Measurements from ENCODE around the gene TRIM40. TPM values are rescaled to one million over a fixed set of nuclear protein-coding genes. Genes with fewer than 3 reads are reported as not detected.

TRIM40 gene, protein sequence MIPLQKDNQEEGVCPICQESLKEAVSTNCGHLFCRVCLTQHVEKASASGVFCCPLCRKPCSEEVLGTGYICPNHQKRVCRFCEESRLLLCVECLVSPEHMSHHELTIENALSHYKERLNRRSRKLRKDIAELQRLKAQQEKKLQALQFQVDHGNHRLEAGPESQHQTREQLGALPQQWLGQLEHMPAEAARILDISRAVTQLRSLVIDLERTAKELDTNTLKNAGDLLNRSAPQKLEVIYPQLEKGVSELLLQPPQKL
- not detected for total RNA-seq
- long read RNA-seq, result 0 reads

DNA sequence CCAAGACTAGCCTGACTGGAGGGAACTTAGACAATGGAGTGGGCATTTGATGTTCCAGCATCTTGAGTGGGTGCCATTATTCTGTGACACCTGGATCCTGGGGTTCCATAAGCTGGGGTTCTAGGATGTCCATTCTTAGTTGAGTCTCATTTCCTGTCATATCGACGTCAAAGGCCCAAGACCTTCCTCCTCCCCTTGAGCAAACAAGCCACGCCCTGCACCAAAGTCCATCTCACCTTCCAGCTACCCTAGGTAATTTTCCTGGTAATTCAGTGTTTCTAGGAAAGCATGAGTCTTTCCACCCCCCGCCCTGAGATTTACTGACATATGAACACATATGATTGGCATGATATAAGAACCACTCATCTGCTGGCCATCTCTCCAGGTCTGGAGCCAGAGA, at the start of gene TRIM40:
TSS of gene TRIM40 (plus strand) at position 384 of the 400 bp plus-strand sequence. CDS start 897 bp downstream, outside the sequence.
- no peak for DNase-seq
- ATAC-seq, result no peak
- intact Hi-C loops (cut with DNase I), result no loop called here

DNA sequence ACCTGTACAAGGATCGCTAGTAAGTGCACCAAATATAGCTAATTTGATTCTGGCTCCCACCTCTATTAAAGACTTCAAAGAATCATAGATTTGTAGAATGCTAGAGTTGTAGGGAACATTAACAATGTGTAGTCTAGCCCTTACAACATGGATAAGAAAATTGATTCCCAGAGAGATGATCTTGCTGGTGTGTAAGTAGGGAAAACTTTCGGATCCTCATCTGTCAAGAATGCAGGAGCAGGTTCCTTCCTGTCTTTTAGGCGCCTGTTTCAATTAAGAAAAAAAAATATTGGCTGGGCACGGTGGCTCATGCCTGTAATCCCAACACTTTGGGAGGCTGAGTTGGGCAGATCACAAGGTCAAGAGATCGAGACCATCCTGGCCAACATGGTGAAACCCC, 48.1 kb upstream of the TRIM40 start:
- DNase-seq (no peak), ATAC-seq (no peak)
- intact Hi-C loops (cut with DNase I), result no loop called here

DNA sequence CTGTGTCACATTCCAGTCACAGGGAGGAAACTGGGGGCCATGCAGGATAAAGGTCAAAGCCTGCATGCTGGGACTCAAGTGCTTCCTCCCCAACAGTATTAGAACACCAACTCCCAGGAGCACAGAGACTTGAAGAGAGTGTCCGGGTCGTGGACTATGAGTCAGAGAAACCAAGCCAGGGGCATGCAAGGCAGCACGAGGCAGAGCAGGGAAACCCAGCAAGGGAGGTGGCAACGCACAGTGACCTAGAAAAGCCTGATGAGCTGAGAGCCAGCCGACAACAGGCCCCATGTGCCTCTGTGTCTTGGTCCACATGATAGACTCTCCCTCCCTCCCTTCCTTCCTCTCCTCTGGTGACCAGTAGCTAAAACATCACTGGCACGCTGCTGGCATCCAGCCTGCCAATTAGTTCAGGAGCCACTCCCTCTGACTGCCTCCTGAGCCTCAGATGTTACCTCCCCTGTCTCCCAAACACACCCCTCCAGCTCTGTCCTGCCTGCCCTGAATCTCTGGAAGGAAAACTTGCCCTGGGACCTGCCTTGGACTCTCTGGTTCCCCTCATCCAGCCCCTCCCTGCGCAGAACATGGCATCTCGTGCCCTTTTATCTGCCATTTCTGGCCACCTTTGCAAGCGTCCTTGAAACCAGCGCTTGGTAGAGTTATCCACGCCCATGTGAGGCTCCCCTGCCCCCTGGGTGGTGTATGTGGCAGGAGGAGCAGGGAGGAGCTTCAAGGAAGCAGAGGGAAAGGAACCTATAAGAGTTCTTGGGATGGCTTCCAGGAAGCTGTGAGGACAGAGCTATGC, 44.2 kb upstream of the TRIM40 start:
- DNase-seq (no peak), ATAC-seq (peak; percentile 65 to 87)
- intact Hi-C loops (cut with DNase I), result no loop called here

DNA sequence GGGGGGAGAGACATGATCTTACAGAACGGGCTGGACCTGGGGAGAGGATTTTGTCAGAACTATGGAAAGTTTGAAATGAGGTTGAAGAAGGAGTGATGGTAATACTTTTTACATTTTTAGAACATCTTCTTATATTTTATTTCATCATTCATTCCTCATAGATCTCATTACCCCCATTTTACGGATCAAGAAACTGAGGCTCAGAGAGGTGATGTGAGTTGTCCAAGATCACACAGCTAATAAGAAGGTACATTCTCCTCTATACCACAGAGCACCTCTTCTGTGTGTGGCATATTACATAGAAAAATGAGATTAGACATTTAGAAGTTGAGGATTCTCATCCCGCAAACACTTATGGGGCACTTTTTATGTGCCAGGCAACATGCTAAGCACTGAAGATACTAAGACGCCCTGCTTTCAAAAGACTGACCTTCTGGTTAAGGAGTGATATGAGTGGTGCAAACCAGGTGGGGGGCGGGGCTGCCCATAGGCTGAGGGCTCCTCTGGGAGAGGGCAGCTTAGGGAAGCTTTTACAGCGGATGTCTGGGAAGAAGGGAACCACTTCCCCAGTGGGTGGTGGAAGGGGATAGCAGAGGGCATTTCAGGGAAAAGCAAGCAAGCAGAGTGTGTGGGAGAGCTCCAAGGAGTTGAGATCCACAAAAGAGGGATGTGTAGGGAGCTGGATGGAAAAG, 42.9 kb upstream of the TRIM40 start:
- DNase-seq (no peak), ATAC-seq (no peak)
- intact Hi-C loops (cut with DNase I), result no loop called here

- intact Hi-C loops (cut with DNase I), result no loop called here
- ATAC-seq (no peak), DNase-seq (no peak)
These were observed 41.8 kb upstream of the TRIM40 start for GRCh38 chr6:30093951-30094661.

DNA sequence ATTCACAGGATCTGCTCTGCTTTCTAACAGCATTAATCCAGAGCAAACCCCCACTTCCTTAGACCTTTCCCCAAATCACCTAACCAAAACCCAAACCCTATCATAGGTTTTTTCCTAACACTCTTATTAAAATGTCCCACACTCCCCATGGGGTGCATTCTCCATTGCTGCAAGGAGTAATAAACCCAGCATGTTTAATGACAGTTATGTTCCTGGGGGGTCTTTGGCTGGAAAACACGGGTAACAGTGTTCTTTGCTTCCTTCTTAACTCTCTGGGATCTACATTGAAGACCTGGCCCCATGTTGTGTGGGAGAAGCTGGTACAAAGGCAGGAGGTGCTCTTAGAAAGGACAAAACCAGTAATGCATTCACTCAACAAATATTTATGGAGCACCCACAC, 39.1 kb upstream of the TRIM40 start:
- no peak for ATAC-seq

DNA sequence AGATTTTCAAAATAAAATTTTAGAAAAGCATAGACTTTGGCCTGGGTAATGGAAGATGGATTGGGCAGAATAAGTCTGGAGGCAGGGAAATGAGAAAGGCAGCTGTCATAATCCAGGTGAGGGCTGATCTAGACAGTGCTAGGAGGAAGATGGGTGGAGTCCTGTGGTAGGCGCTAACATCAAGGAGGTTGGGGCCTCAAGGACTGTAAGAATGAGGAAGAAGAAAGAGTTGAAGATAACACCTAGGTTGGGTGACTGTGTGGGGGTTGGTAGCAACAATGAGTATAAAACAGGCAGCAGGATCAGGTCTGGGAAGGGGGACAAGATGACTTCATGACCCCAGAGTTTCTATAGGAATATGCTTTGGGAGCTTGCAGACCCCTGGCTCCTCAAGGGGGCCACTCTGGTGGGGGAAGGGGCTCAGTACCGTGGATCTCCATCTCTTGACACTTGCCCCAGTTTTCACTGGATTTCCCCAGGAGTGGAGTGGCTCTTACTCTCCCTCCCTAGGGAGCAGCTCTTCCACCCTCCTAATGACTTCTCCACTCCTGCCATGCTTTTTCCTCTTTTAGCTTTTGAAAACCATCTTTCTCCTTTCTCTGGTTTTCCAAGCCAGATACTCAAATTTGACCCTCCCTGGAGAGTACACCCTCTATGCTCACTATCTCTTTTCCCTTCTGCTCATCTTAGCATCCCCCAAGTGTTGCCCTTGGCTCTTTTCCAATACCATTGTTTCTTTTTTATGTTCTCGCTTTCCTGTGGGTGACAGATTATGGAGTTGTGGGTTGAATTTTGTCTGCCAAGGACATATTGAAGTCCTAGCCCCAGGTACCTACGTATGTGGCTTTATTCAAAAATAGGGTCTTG, 37.8 kb upstream of the TRIM40 start:
- intact Hi-C loops (cut with DNase I), result no loop called here

More for the DNA sequence above, 39.1 kb upstream of the TRIM40 start:
- no peak for DNase-seq
- intact Hi-C loops (cut with DNase I), result no loop called here

GRCh38 chr6:30100154-30100553, 35.8 kb upstream of the TRIM40 start:
- no peak for ATAC-seq
- DNase-seq, result no peak
- intact Hi-C loops (cut with DNase I), result no loop called here

More for the DNA sequence above, 37.8 kb upstream of the TRIM40 start:
- DNase-seq, result no peak
- ATAC-seq, result no peak

- DNase-seq (peak; percentile 47), ATAC-seq (peak; percentile 11 to 61)
- intact Hi-C loops (cut with DNase I), result no loop called here
These were observed 35.1 kb upstream of the TRIM40 start for GRCh38 chr6:30100585-30101443.

GRCh38 chr6:30101444-30102413, 34.2 kb upstream of the TRIM40 start:
- ATAC-seq (peak; percentile 95 to 97), DNase-seq (peak; percentile 95)
- intact Hi-C loops (cut with DNase I), result no loop called here

GRCh38 chr6:30102414-30102969, 33.4 kb upstream of the TRIM40 start:
- intact Hi-C loops (cut with DNase I), result no loop called here
- ATAC-seq (peak; percentile 4 to 9), DNase-seq (no peak)

DNA sequence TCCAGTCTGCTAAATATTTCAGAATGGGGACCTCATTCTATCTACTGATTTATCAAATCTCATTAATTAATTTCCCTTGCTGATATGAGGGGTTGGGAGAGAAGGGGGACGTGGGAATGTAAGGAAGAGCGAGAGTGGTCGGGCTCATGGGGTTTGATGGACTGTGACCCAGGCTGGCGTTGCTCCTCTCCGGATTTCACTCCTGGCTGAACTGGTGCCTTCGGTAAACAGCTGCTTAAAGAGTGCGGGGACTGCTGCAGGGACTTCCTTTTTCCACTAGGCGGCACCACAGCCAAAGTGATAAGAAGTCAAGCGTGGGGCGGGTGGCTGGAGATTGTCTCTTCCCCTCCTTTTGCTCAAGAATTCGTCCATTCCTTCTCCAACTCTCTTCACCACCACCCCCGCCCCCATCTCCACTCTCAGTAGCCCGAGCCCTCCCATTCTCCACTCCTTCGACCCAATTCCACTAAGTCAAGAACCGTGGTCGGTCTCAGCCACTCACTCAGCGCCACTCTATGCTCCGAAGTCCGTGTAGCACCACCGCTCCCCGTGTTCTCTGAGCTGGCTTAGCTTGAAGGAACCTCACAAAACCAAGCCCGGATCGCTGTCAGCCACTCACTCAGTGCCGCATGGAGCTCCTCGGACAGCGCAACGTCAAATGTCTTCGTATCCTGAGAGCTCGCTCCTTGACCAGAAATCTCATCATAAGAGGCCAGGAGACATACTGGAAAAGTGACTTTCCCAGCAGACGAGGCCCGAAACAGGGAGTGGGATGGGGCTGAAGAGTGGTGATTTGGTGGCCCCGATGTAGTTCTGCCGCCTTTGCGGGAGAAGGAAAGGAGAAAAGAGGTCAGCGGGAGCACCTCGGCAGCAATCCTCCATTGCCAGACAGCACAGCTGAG, 32.7 kb upstream of the TRIM40 start:
- DNase-seq, result peak; percentile 85
- ATAC-seq, result peak; percentile 81 to 83
- intact Hi-C loops (cut with DNase I), result loop anchor here in 1 of 2 donors (1.0 kb wide), 1 partner anchor 28 kb away; no protein-coding TSS in a partner anchor

- ATAC-seq (no peak), DNase-seq (no peak)
- intact Hi-C loops (cut with DNase I), result loop anchor here in 1 of 2 donors (1.0 kb wide), 1 partner anchor 27 kb away; no protein-coding TSS in a partner anchor
These were observed 32.1 kb upstream of the TRIM40 start for GRCh38 chr6:30103872-30104179.

DNA sequence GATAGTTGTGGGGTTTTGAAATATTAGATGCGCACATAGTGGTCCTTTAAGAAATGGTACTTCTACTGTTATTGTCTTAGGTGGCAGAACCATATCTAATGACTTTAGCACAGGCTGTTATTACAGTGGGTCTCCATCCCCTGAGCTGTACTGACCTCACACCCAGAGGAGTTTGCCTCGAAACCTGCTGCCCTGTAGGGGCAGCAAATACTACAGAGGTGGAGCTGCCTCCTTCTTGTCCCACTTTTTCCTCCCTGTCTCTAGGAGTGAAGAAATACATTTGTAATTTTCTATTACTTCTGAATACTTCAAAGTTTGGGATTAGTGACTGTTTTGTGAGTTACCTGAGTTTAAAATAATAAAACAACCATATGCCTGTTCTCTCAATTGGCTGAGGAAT, 31.3 kb upstream of the TRIM40 start:
- ATAC-seq, result no peak

GRCh38 chr6:30111266-30111856, 24.6 kb upstream of the TRIM40 start:
- no peak for DNase-seq
- ATAC-seq, result no peak
- intact Hi-C loops (cut with DNase I), result loop anchor here in 1 of 2 donors (10.0 kb wide), 1 partner anchor 63 kb away; no protein-coding TSS in a partner anchor

More for the DNA sequence above, 31.3 kb upstream of the TRIM40 start:
- no peak for DNase-seq
- intact Hi-C loops (cut with DNase I), result no loop called here

All from left cardiac atrium (tissue), 4 donors.